EH (cell line): ENCODE data around the gene TOR1B.
"Not testable (repeated sequence)": the region's sequence is repeated elsewhere in the genome, so short reads cannot be mapped to it uniquely, and the experiment has no call there.

Experiments
- DNase-seq: peaks from one replicate; pipeline ENCODE4 v3.0.0-alpha.2; 2015; ENCODE audit warnings: low read depth

TOR1B gene

GRCh38 chr9:129776566-129776937, 26.4 kb upstream of the TOR1B start:
- DNase-seq = peak; percentile 60

DNA sequence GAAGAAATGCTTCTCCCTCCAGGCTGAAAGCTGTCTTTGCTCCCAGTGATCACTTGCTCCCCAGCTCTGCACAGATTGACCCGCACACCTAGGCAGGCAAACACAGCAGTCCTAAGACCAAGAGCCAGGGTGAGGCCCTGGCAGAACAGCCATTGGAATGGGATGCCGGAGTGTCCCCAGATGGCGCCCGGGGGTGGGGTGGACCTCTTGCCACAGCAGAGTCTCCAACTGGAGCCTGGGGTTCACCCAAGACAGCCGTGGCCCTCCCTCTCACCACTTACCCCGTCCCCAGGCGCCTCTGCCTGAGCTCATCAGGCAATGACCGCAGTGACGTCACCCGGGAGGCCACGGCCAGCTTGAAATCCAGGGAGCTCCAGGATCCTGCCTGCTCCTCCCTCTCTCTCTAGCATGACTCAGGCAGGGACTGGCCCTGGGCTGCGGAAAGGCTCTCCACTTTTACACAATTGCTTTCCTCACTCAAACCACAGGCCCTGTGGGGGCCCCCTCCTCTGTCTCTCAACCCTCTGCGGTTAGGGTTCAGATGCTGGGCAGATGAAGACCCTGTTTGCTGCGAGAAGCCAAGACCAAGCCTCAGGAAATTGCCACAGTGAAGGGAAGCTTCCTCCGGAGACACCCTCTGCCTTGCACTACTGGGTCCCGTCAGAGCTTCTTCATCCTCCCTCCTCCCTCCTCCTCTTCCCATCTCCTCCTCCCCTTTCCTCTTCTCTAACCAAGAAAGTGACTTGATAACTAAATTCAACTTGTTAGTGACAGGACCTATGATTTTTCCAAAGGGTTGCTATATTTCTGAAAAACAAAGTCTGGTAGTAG, 25.8 kb upstream of the TOR1B start:
- DNase-seq = peak; percentile 100

DNA sequence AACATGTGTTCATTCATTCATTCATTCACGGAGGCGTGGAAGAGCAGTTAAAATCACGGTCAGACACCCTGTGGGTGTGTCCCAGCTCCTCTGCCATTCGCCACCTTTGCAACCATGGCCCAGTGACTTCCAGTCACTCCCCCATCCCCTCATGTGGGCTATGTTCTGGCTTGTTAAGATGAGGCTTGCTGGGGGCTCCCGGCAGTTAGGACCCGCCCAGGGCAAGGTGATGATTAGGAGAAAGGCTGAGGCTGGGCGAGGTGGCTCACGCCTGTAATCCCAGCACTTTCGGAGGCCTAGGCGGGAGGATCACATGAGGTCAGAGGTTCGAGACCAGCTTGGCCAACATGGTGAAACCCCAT, 25.2 kb upstream of the TOR1B start:
- DNase-seq = no peak

DNA sequence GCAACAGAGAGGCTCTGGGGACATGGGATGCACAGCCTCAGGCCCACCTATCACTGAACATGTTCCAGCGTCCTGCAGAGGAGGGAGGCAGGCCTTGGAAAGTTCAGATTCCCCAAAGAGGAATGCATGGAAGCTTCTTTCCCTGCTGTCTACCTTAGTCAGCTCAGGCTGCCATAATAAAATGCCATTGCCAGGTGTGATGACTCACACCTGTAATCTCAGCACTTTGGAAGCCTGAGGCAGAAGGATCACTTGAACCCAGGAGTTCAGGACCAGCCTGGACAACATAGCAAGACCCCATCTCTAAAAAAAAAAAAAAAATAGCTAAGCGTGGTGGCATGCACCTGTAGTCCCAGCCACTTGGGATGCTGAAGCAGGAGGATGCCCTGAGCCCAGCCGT, 24.5 kb upstream of the TOR1B start:
- DNase-seq = no peak

GRCh38 chr9:129779560-129780190, 23.3 kb upstream of the TOR1B start:
- DNase-seq = no peak

- DNase-seq = no peak
These were observed 21.9 kb upstream of the TOR1B start for GRCh38 chr9:129781131-129781530.

- DNase-seq = peak; percentile 68
These were observed 21.0 kb upstream of the TOR1B start for GRCh38 chr9:129781981-129782380.

DNA sequence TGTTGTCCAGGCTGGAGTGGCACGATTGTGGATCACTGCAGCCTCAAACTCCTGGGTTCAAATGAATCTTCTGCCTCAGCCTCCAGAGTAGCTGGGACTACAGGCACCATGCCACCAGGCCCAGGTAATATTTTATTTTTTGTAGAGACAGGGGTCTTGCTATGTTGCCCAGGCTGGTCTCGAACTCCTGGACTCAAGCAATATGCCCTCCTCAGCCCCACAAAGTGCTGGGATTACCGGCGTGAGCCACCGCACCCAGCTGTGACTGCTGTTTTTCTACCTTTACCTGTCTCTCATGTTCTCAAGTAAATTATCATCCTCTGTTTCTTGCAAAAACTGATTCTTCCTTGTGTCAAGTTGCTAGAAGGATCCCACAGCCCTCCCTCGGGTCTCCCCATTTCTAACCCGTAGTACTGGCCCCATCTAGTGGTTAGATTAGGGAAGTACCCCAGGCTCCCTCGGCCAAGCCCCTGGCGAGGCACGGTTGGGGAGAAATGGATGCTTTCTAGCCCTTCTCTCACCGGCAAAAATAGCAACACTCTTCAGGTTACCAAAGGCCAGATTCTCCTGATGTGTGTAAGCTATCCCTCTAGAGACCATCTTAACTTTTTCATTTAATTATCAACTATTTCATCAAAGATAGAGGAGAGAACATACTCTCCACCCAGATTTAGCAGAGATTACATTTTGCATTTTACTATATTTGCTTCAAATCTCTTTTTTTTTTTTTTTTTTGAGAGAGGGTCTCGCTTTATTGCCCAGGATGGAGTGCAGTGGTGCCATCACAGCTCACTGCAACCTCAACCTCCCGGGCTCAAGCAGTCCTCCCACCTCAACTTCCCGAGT, 19.2 kb upstream of the TOR1B start:
- DNase-seq = peak; percentile 77

DNA sequence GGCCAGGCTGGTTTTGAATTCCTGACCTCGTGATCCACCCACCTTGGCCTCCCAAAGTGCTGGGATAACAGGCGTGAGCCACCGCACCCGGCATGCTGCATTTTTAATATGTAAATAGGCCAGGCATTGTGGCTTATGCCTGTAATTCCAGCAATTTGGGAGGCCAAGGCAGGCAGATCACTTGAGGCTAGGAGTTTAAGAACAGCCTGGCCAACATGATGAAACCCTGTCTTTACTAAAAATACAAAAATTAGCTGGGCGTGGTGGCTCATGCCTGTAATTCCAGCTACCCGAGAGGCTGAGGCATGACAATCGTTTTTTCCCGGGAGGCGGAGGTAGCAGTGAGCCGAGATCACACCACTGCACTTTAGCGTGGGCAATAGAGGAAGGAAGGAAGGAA, 18.0 kb upstream of the TOR1B start:
- DNase-seq = peak; percentile 29

DNA sequence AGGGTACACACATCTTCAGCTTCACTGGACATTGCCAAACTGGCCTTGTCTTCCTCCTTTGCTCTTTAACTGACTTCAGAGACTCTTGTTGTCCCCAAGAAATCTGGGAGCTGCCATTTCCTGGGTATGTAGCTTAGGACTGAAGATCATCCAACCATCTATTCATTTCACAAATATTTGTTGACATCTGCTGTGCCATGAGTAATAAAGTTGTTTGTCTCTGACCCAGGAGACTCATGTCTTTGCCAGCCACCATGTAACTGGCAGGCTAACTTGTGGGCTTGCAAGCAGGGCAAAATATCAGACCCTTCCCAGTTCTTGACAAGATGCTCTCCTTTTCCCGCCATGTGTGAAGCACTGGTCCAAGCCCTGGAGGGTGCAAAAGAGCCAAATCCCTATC, 17.1 kb upstream of the TOR1B start:
- peak; percentile 23 for DNase-seq

- no peak for DNase-seq
These were observed 16.5 kb upstream of the TOR1B start for GRCh38 chr9:129786481-129786880.

- DNase-seq = no peak
These were observed 8.4 kb upstream of the TOR1B start for GRCh38 chr9:129794549-129794948.

DNA sequence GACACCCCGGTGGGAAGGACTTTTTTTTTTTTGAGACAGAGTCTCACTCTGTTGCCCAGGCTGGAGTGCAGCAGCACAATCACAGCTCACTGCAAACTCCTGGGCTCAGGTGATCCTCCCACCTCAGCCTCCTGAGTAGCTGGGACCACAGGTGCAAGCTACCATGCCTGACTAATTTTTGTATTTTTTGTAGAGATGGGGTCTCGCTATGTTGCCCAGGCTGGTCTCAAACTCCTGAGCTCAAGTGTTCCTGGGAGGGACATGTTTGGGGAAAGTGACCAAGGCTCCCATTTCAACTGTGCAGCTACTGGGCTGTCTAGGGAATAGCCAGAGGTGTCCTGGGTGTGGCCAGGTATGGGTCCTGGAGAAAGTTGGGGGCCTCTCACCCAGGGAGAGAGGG, 7.0 kb upstream of the TOR1B start:
- DNase-seq = not testable (repeated sequence)

- DNase-seq = no peak
These were observed 4.0 kb upstream of the TOR1B start for GRCh38 chr9:129798973-129799372.

GRCh38 chr9:129801504-129801903, 1.5 kb upstream of the TOR1B start:
- DNase-seq = no peak

GRCh38 chr9:129803676-129804060, 684 bp downstream of the TOR1B start:
- DNase-seq = peak; percentile 12

DNA sequence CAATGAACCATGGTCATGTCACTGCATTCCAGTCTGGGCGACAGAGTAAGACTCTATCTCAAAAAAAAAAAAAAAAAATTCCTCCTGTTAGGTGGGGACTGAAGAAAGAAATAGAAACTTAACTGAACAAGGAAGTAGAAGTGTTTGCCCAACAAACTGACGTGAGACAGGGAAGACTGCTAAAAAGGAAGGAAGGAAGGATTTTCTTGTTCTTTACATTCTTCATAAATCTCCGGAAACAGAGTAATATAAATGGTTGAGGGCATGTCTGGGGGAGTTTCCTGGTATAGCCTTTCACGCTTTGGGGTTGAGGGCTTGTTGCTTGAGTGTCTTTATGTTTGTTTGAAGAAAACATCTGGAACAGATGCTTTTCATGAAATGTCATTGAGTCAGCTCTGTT, 3.1 kb downstream of the TOR1B start:
- DNase-seq = no peak

GRCh38 chr9:129809346-129809745, 6.4 kb downstream of the TOR1B start:
- no peak for DNase-seq

- DNase-seq = no peak
These were observed 7.1 kb downstream of the TOR1B start for GRCh38 chr9:129810116-129810515.

- DNase-seq = no peak
These were observed 7.8 kb downstream of the TOR1B start for GRCh38 chr9:129810788-129811187.

GRCh38 chr9:129811967-129812363, 9.0 kb downstream of the TOR1B start:
- no peak for DNase-seq

DNA sequence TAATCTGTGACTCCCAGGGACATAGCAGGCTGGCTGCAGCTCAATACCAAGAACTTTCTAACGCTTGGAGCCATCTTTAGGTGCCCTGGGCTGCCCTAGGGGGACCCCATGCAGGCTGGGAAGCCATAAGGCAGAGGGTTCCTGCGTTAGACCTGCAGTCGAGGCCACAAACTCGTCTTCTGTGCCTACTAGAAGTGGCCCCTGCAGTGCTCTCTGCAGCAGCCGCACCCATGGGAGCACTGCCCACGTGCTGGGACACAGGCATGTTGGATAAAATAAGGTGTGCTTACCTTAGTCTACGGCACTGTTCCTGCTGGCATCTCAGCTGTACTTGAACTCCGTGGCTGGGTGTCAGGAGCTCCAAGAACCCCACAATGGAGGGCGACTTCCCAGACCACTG, 9.4 kb downstream of the TOR1B start:
- DNase-seq = no peak

DNA sequence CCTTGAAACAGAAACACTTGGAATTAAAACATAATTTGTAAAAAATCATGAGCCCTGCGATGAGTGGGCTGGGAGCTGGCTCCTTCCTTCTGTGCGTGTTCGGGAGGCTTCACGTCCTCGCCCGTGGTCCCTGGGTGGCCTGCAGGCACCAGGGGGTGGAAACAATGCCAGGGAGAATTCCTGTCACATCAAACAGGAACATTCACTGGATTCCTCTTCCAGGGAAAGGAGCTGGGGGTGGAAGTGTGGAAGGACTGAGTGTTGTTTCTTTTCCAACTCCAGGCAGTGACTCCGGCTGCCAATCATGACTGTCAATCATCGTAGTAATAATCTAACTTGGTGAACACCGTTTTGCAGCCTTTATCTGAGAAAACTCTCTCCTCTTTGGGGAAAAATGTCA, 10.7 kb downstream of the TOR1B start:
- no peak for DNase-seq
